ENCODE measurements around the gene SLC27A1.

- no peak for TF ChIP-seq POLR2A (IDR thresholded peaks at IDR 0.05)
- TF ChIP-seq, protein P1, sequence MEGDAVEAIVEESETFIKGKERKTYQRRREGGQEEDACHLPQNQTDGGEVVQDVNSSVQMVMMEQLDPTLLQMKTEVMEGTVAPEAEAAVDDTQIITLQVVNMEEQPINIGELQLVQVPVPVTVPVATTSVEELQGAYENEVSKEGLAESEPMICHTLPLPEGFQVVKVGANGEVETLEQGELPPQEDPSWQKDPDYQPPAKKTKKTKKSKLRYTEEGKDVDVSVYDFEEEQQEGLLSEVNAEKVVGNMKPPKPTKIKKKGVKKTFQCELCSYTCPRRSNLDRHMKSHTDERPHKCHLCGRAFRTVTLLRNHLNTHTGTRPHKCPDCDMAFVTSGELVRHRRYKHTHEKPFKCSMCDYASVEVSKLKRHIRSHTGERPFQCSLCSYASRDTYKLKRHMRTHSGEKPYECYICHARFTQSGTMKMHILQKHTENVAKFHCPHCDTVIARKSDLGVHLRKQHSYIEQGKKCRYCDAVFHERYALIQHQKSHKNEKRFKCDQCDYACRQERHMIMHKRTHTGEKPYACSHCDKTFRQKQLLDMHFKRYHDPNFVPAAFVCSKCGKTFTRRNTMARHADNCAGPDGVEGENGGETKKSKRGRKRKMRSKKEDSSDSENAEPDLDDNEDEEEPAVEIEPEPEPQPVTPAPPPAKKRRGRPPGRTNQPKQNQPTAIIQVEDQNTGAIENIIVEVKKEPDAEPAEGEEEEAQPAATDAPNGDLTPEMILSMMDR (IDR thresholded peaks at IDR 0.05), result no peak
These were observed 50.5 kb downstream of the SLC27A1 start for GRCh38 chr19:17520865-17521264.
